Activated T-helper 1 cell treated with anti-CD3 and anti-CD28 coated beads, Interleukin-12 subunit alpha, Interleukin-12 subunit beta, Interleukin-2, Interleukin-4 antibody, amounts not matched to agents 30 ng/mL and 10 ng/mL and 1 ng/mL, durations not matched to agents 14 hours and 24 hours and 36 hours (primary cell): ENCODE measurements around the gene RGL2. TPM values are rescaled to one million over a fixed set of nuclear protein-coding genes. Genes with fewer than 3 reads are reported as not detected.
"Not testable (repeated sequence)": the region's sequence is repeated elsewhere in the genome, so short reads cannot be mapped to it uniquely, and the experiment has no call there.

Experiments
- DNase-seq: peaks from one replicate; pipeline ENCODE4 v3.0.0; 2021; ENCODE audit warnings: low spot score
- H3K27ac Mint-ChIP-seq: one replicate; pipeline ENCODE4 v1.8.0; 2021; ENCODE audit warnings: mild to moderate bottlenecking, mixed read lengths
- H3K27me3 Mint-ChIP-seq: one replicate; pipeline ENCODE4 v1.8.0; 2022; ENCODE audit warnings: mild to moderate bottlenecking, moderate library complexity, mixed read lengths; ENCODE audit not compliant: insufficient read depth
- H3K36me3 Mint-ChIP-seq: one replicate; pipeline ENCODE4 v1.8.0; 2021; ENCODE audit warnings: low read depth, mixed read lengths
- H3K4me1 Mint-ChIP-seq: one replicate; pipeline ENCODE4 v1.8.0; 2021; ENCODE audit warnings: low read depth, mixed read lengths
- H3K4me3 Mint-ChIP-seq: one replicate; pipeline ENCODE4 v1.8.0; 2021; ENCODE audit warnings: mild to moderate bottlenecking, moderate library complexity, mixed read lengths
- H3K9me3 Mint-ChIP-seq: one replicate; pipeline ENCODE4 v1.8.0; 2021; ENCODE audit warnings: mixed read lengths
- intact Hi-C: fragments of 100-400 bp; cut with micrococcal nuclease; formaldehyde crosslinking; loops from one replicate; pipeline ENCODE4 v1.15.1; 2024
- total RNA-seq: library from RNA; stranded (reverse); gene quantifications from 2 replicates; pipeline ENCODE4 v1.2.3, GENCODE V29; 2022

RGL2 gene
- total RNA-seq, 1 donor from 2014 or later = 27.6 TPM

DNA sequence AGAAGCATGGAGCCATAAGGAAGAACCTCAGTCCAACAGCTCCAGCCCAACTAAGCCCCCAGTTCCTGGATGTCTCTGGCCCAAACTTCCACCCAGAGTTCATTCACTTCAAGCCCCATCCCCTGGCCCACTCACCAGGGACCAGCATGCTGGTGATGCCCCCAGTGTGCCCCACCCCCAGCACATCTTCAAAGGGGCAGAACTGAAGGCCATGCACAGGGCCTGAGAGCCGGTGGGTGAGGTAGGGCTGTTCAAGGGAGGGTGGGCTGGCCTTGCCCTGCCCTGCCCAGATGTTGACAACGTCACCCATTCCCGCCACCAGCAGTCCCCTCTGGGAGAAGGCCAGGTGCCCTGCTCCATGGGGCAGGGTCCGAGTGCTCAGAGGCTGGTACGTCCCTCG, 18.2 kb downstream of the RGL2 start:
- Mint-ChIP-seq H3K4me3 (no peak overlapping the region), H3K9me3 (no peaks in the 10 kb centered on the region), H3K27me3 (no peaks in the 10 kb centered on the region), H3K4me1 (peaks cover 27% of the 10 kb centered on the region), H3K36me3 (peaks cover 27% of the 10 kb centered on the region), H3K27ac (peak overlapping the region; percentile 65)
- intact Hi-C loops = no loop called here
- DNase-seq = no peak

DNA sequence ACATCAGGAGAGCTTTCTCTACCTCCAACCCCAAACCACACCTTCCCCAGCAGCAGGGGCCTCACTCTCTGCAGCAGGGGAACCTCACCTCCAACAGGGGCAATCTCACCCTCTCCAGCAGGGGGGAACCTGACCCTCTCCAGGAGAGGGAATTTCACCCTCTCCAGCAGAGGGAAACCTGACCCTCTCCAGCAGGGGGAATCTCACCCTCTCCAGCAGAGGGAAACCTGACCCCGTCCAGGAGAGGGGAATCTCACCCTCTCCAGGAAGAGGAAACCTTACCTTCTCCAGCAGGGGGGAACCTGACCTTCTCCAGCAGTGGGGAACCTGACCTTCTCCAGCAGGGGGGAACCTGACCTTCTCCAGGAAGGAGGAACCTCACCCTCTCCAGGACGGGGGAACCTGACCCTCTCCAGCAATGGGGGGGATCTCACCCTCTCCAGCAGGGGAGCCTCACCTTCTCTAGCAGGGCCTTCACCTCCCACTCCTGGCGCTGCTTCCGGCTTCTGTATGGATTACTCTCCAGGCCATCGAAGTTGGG, 18.7 kb downstream of the RGL2 start:
- Mint-ChIP-seq H3K4me1 (peaks cover 32% of the 10 kb centered on the region), H3K27me3 (no peaks in the 10 kb centered on the region), H3K27ac (peak overlapping the region; percentile 65), H3K36me3 (peaks cover 32% of the 10 kb centered on the region), H3K4me3 (no peak overlapping the region), H3K9me3 (no peaks in the 10 kb centered on the region)
- DNase-seq = no peak
- intact Hi-C loops = loop anchor here (10.0 kb wide), 1 partner anchor 1305 kb away; the partner anchor contains the start of gene DXO

DNA sequence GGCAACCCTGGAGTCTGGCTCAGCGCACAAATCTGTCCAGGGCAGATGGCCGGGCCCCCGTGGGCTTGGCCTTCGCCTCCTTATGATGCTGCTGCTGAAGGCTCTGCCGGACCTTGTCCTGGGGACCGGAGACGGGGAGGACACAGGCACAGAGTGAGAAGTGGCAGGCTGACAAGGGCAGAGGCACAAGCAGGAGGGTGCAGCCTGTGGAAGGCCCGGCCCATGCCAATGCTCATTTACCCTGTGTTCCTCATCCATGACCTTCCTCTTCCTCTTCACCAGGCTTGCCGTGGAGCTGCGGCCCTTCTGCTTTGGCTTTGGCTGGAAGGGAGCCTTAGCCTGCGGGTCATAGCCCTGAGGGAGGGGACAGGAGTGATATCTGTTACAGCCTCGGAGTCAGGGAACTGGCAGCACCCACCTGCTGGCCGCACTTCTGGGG, 19.5 kb downstream of the RGL2 start:
- H3K9me3 Mint-ChIP-seq = no peaks in the 10 kb centered on the region
- intact Hi-C loops = loop anchor here (10.0 kb wide), 1 partner anchor 1304 kb away; the partner anchor contains the start of gene DXO
- no peaks in the 10 kb centered on the region for H3K27me3 Mint-ChIP-seq
- peaks cover 37% of the 10 kb centered on the region for H3K36me3 Mint-ChIP-seq
- no peak for DNase-seq
- no peak overlapping the region for H3K4me3 Mint-ChIP-seq
- H3K27ac Mint-ChIP-seq = no peak overlapping the region
- peaks cover 40% of the 10 kb centered on the region for H3K4me1 Mint-ChIP-seq

DNA sequence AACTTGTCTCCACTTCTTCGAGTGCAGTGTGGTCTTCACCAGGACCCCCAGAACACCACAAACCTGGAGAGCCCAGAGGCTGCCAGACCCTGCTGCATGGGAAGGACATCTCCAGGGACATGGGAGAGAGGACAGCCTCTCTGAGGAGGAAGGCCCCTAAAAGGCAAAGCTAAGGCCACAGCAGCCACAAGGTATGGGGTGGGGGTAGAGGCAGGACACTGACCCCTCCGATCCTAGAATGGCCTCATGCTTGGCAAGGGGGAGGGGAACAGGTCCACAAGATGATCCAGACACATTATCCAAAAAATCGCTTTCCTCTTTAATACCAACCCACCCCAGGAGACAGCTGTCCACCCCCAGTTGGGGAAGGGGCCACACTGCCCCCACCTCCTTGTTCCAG, 19.9 kb downstream of the RGL2 start:
- H3K36me3 Mint-ChIP-seq = peaks cover 39% of the 10 kb centered on the region
- peaks cover 42% of the 10 kb centered on the region for H3K4me1 Mint-ChIP-seq
- H3K27me3 Mint-ChIP-seq = no peaks in the 10 kb centered on the region
- no peak overlapping the region for H3K27ac Mint-ChIP-seq
- DNase-seq = no peak
- peak overlapping the region; percentile 88 for H3K4me3 Mint-ChIP-seq
- intact Hi-C loops = loop anchor here (10.0 kb wide), 1 partner anchor 1304 kb away; the partner anchor contains the start of gene DXO
- no peaks in the 10 kb centered on the region for H3K9me3 Mint-ChIP-seq

DNA sequence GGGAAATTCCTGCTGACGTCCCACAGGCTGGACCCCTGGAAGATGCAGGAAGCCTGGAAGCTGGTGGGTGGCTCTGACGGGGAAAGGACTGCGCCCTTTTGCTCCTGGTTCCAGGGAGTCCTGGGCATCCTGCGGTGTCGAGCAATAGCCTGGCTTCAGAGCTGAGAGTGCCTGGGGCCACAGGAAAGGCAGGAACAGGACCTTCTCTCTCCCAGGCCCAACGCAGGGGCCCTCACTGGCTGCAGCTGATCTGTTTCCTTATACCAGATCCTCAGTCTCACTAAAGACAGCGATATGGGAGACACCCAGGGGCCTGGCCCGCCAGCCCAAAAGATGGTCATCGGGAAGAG, 20.4 kb downstream of the RGL2 start:
- no peaks in the 10 kb centered on the region for H3K9me3 Mint-ChIP-seq
- DNase-seq = no peak
- H3K4me1 Mint-ChIP-seq = peaks cover 47% of the 10 kb centered on the region
- H3K4me3 Mint-ChIP-seq = peak overlapping the region; percentile 88
- H3K27ac Mint-ChIP-seq = no peak overlapping the region
- peaks cover 43% of the 10 kb centered on the region for H3K36me3 Mint-ChIP-seq
- no peaks in the 10 kb centered on the region for H3K27me3 Mint-ChIP-seq
- intact Hi-C loops = loop anchor here (10.0 kb wide), 1 partner anchor 1304 kb away; the partner anchor contains the start of gene DXO

DNA sequence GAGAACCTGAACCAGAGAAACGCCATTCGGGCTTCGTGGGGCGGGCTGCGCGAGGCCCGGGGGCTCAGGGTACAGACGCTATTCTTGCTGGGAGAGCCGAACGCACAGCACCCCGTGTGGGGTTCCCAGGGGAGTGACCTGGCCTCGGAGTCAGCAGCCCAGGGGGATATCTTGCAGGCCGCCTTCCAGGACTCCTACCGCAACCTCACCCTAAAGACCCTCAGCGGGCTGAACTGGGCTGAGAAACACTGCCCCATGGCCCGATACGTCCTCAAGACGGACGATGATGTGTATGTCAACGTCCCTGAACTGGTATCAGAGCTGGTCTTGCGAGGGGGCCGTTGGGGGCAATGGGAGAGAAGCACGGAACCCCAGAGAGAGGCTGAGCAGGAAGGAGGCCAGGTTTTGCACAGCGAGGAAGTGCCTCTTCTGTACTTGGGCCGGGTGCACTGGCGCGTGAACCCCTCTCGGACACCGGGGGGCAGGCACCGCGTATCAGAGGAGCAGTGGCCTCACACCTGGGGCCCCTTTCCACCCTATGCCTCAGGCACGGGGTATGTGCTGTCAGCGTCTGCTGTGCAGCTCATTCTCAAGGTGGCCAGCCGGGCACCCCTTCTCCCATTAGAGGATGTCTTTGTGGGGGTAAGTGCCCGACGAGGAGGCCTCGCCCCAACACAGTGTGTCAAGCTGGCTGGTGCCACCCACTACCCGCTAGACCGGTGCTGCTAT, 20.9 kb downstream of the RGL2 start:
- no peaks in the 10 kb centered on the region for H3K9me3 Mint-ChIP-seq
- H3K4me1 Mint-ChIP-seq = peaks cover 52% of the 10 kb centered on the region
- no peaks in the 10 kb centered on the region for H3K27me3 Mint-ChIP-seq
- intact Hi-C loops = loop anchor here (1.0 to 10.0 kb wide), 6 partner anchors 11 to 1303 kb away; partner anchors contain the start of genes DXO, PFDN6, TAPBP and WDR46
- DNase-seq = no peak
- H3K4me3 Mint-ChIP-seq = peak overlapping the region; percentile 88
- peaks cover 46% of the 10 kb centered on the region for H3K36me3 Mint-ChIP-seq
- H3K27ac Mint-ChIP-seq = peak overlapping the region; percentile 91

DNA sequence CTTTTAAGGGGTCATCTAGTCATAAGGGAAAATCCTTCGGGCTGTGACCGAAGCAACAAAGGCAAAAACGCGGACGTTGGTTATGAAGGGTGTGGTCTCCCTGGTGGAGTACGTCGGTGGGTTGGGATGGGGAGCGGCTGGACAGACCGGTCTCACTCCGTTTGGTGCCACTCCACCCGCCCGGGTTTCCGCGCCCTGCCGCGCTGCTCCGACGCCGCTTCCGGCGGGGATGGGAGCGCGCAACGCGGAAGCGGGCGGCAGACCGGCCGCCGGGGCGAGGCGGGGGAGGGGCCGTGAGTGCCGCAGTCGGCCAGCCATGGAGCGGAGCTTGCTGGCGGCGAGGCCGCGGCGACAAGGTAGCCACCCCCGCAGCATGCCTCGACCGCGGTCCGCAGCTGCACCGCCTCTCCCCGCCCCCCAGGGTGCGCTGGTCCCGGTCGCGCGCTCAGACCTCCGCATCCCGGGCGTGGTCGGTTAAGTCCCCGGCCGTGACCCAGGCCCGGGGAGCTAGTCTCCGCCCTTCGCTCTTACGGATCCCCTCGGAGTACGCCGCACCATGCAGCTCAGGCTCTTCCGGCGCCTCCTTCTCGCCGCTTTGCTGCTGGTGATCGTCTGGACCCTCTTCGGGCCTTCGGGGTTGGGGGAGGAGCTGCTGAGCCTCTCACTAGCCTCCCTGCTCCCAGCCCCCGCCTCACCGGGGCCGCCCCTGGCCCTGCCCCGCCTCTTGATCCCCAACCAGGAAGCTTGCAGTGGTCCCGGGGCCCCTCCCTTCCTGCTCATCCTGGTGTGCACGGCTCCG, 21.7 kb downstream of the RGL2 start, which contains the start of gene B3GALT4:
B3GALT4 (plus strand) TSS at position 260 of the 799 bp plus-strand sequence; CDS start at position 557, 297 bp downstream.
- H3K4me1 Mint-ChIP-seq = peaks cover 56% of the 10 kb centered on the region
- peak; percentile 75 for DNase-seq
- H3K27me3 Mint-ChIP-seq = no peaks in the 10 kb centered on the region
- H3K9me3 Mint-ChIP-seq = no peaks in the 10 kb centered on the region
- peaks cover 54% of the 10 kb centered on the region for H3K36me3 Mint-ChIP-seq
- intact Hi-C loops = loop anchor here (1.0 to 10.0 kb wide), 6 partner anchors 12 to 1302 kb away; partner anchors contain the start of genes DXO, PFDN6, TAPBP and WDR46
- peak within 1 kb of the TSS; percentile 97 for H3K4me3 Mint-ChIP-seq
- peak within 1 kb of the TSS; percentile 91 for H3K27ac Mint-ChIP-seq

DNA sequence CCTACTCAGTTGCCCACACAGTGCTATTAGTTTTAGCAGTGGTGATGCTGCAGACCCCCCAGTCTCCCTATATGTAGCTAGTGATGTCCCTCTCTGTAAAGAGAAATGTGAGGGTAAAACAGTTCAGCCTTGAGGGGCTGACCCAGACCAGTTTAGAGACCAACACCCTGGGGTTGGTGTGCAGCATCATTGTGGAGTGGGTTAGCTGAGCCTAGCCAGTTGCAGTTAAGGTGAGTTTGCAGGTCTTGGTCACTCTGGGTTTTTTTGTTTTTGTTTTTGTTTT, 22.2 kb downstream of the RGL2 start:
- Mint-ChIP-seq H3K36me3 (peaks cover 55% of the 10 kb centered on the region), H3K9me3 (no peaks in the 10 kb centered on the region), H3K27me3 (no peaks in the 10 kb centered on the region), H3K27ac (peak overlapping the region; percentile 78), H3K4me1 (peaks cover 56% of the 10 kb centered on the region), H3K4me3 (peak overlapping the region; percentile 97)
- intact Hi-C loops = loop anchor here (2.0 to 10.0 kb wide), 2 partner anchors 68 to 1302 kb away; partner anchors contain the start of gene DXO
- no peak for DNase-seq

DNA sequence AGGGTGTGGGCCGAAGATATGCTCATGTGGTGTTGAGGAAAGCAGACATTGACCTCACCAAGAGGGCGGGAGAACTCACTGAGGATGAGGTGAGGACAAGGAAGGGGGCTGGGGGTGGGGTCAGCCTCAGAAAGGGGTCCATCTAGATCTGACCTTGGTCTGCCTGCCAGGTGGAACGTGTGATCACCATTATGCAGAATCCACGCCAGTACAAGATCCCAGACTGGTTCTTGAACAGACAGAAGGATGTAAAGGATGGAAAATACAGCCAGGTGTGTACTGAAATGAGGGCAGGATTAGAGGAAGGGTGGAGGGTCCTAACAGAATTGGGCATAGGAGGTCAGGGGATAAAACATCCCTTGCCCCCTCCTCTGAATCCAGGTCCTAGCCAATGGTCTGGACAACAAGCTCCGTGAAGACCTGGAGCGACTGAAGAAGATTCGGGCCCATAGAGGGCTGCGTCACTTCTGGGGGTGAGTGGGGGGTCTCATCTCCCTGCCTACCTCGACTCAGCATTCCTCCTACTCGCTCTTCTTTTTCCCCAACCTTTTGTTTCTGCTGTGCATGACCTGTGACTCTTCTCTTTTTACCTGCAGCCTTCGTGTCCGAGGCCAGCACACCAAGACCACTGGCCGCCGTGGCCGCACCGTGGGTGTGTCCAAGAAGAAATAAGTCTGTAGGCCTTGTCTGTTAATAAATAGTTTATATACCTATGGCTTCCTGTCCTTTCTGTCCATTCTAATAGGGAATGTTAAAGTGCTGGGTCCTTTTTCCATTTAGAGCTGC, 22.8 kb downstream of the RGL2 start:
- Mint-ChIP-seq H3K4me1 (peaks cover 51% of the 10 kb centered on the region), H3K36me3 (peaks cover 50% of the 10 kb centered on the region), H3K27ac (peak overlapping the region; percentile 85), H3K4me3 (peak overlapping the region; percentile 97)
- intact Hi-C loops = loop anchor here (2.0 to 10.0 kb wide), 2 partner anchors 69 to 1301 kb away; partner anchors contain the start of gene DXO
- not testable (repeated sequence) for H3K9me3 Mint-ChIP-seq, H3K27me3 Mint-ChIP-seq, DNase-seq

DNA sequence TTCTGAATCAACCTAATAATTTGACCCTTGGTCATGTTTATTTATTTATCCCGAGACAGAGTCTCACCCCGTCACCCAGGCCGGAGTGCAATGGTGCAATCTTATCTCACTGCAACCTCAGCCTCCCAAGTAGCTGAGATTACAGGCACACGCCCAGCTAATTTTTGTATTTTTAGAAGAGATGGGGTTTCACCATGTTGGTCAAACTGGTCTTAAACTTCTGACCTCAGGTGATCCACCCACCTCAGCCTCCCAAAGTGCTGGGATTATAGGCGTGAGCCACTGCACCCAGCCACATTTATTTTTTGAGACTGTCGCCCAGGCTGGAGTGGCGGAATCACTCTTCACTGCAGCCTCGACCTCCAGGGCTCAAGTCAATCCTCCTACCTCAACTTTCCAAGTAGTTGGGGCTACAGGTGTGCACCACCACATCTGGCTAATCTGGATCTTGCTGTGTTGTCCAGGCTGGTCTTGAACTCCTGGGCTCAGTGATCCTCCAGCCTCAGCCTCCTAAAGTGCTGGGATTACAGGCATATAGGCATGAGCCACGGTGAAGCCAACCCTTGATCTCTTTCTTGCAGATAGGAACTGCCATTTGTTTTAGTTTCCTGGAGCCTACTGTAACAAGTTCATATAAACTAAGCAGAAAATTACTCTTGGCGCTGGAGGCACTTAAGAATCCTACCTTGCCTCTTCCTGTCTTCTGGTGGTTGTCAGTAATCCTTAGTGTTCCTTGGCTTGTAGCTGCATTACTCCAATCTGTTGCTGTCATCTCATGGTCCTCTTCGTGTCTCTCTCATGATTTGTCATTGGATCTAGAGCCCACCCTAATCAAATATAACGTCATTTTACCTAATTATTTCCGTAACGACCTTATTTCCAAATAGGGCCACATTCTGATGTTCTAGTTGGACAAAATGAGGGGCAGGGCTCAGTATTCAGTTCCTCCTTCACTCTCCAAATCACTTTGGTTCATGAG, 24.5 kb downstream of the RGL2 start:
- Mint-ChIP-seq H3K27ac (peak overlapping the region; percentile 85), H3K4me1 (peaks cover 61% of the 10 kb centered on the region), H3K4me3 (peak overlapping the region; percentile 97), H3K36me3 (peaks cover 51% of the 10 kb centered on the region), H3K9me3 (no peaks in the 10 kb centered on the region), H3K27me3 (no peaks in the 10 kb centered on the region)
- intact Hi-C loops = loop anchor here (5.0 to 10.0 kb wide), 4 partner anchors 153 to 1299 kb away; partner anchors contain the start of genes DXO, LEMD2, PSMB9 and TAP1
- DNase-seq = no peak
